BLaER1 treated with 17β-estradiol and CSF1 and Interleukin-3, amounts not matched to agents 10 nM and 100 nM (cell line): ENCODE data around the gene PPP1R12A.

Source experiments
- H3K27ac ChIP-seq, 11 experiments: shearing (Covaris generic); formaldehyde crosslinking; 2 replicates each; pipeline ENCODE4 v1.8.1; 2022
- H3K27me3 ChIP-seq, 11 experiments: shearing (Covaris generic); formaldehyde crosslinking; 2 replicates each; pipeline ENCODE4 v1.8.1; 2022
- H3K36me3 ChIP-seq, 11 experiments: shearing (Covaris generic); formaldehyde crosslinking; 2 replicates each; pipeline ENCODE4 v1.8.1; 2022
- H3K4me1 ChIP-seq, 10 experiments: shearing (Covaris generic); formaldehyde crosslinking; 2 replicates each; pipeline ENCODE4 v1.8.1; 2022
- H3K4me2 ChIP-seq, 11 experiments: shearing (Covaris generic); formaldehyde crosslinking; 2 replicates each; pipeline ENCODE4 v1.8.1; 2022
- H3K4me3 ChIP-seq, 10 experiments: shearing (Covaris generic); formaldehyde crosslinking; 2 replicates each; pipeline ENCODE4 v1.8.1; 2022
- H3K9ac ChIP-seq, 11 experiments: shearing (Covaris generic); formaldehyde crosslinking; 2 replicates each; pipeline ENCODE4 v1.8.1; 2022
- H3K9me3 ChIP-seq, 11 experiments: shearing (Covaris generic); formaldehyde crosslinking; replicated peaks in 1 of 11; 2 replicates each; pipeline ENCODE4 v1.8.1; 2022
- H4K20me1 ChIP-seq, 11 experiments: shearing (Covaris generic); formaldehyde crosslinking; 2 replicates each; pipeline ENCODE4 v1.8.1; 2022
- Cebpa-rat ChIP-seq, 11 experiments: shearing (Covaris generic); IDR thresholded peaks; 2 replicates each; pipeline ENCODE4 v1.8.1; 2022

PPP1R12A gene

GRCh38 chr12:79782172-79782900, 152.6 kb downstream of the PPP1R12A start:
- no peak for TF ChIP-seq Cebpa-rat (IDR thresholded peaks at IDR 0.05)
- Histone ChIP-seq H3K4me3 (no peak overlapping the region), H3K4me1 (0 out of 20 replicates have a peak, but pooled peaks cover 0 to 9% (median 0%) of the 10 kb centered on the region in 10 experiments), H3K9me3 (no peaks in the 10 kb centered on the region), H3K4me2 (no peak overlapping the region), H4K20me1 (peaks cover 0 to 19% (median 0%) of the 10 kb centered on the region in 11 experiments; a peak in 4 of 22 replicates), H3K27me3 (no peaks in the 10 kb centered on the region), H3K27ac (no peak overlapping the region), H3K36me3 (peaks cover 72 to 98% (median 87%) of the 10 kb centered on the region in 11 experiments), H3K9ac (no peak overlapping the region)

- Histone ChIP-seq H3K4me1 (no peaks in the 10 kb centered on the region), H3K9me3 (no peaks in the 10 kb centered on the region), H3K4me2 (no peak overlapping the region), H3K4me3 (no peak overlapping the region), H3K9ac (no peak overlapping the region), H3K27me3 (no peaks in the 10 kb centered on the region), H3K36me3 (peaks cover 68 to 95% (median 82%) of the 10 kb centered on the region in 11 experiments), H3K27ac (no peak overlapping the region), H4K20me1 (peaks cover 0 to 12% (median 0%) of the 10 kb centered on the region in 11 experiments; a peak in 2 of 22 replicates)
- TF ChIP-seq Cebpa-rat (IDR thresholded peaks at IDR 0.05): no peak
These were observed 156.0 kb downstream of the PPP1R12A start for GRCh38 chr12:79778802-79779448.

GRCh38 chr12:79776111-79776510, 158.8 kb downstream of the PPP1R12A start:
- Histone ChIP-seq H3K9ac (no peak overlapping the region), H3K4me1 (no peaks in the 10 kb centered on the region), H3K4me2 (no peak overlapping the region), H3K36me3 (peaks cover 58 to 95% (median 76%) of the 10 kb centered on the region in 11 experiments; a peak in 21 of 22 replicates), H3K27ac (no peak overlapping the region), H3K4me3 (no peak overlapping the region), H4K20me1 (peaks cover 0 to 3% (median 0%) of the 10 kb centered on the region in 11 experiments; a peak in 1 of 22 replicates), H3K27me3 (no peaks in the 10 kb centered on the region), H3K9me3 (no peaks in the 10 kb centered on the region)
- TF ChIP-seq Cebpa-rat (IDR thresholded peaks at IDR 0.05): no peak

- H3K4me2 ChIP-seq: no peak overlapping the region
- no peak overlapping the region for H3K4me3 ChIP-seq
- no peaks in the 10 kb centered on the region for H3K9me3 ChIP-seq
- peaks cover 55 to 92% (median 70%) of the 10 kb centered on the region in 11 experiments; a peak in 21 of 22 replicates for H3K36me3 ChIP-seq
- no peak for TF ChIP-seq Cebpa-rat (IDR thresholded peaks at IDR 0.05)
- no peak overlapping the region for H3K27ac ChIP-seq
- no peak overlapping the region for H3K9ac ChIP-seq
- H3K27me3 ChIP-seq: no peaks in the 10 kb centered on the region
- H3K4me1 ChIP-seq: no peaks in the 10 kb centered on the region
- H4K20me1 ChIP-seq: peaks cover 0 to 3% (median 0%) of the 10 kb centered on the region in 11 experiments; a peak in 1 of 22 replicates
These were observed 159.4 kb downstream of the PPP1R12A start for GRCh38 chr12:79775355-79776027.

GRCh38 chr12:79773896-79774295, 161.0 kb downstream of the PPP1R12A start:
- no peak overlapping the region for H3K4me3 ChIP-seq
- 0 out of 22 replicates have a peak, but pooled peaks cover 0 to 3% (median 0%) of the 10 kb centered on the region in 11 experiments for H4K20me1 ChIP-seq
- peaks cover 44 to 76% (median 56%) of the 10 kb centered on the region in 11 experiments; a peak in 21 of 22 replicates for H3K36me3 ChIP-seq
- H3K9ac ChIP-seq: no peak overlapping the region
- no peaks in the 10 kb centered on the region for H3K9me3 ChIP-seq
- H3K4me2 ChIP-seq: no peak overlapping the region
- H3K27me3 ChIP-seq: no peaks in the 10 kb centered on the region
- no peaks in the 10 kb centered on the region for H3K4me1 ChIP-seq
- TF ChIP-seq Cebpa-rat (IDR thresholded peaks at IDR 0.05): no peak
- H3K27ac ChIP-seq: no peak overlapping the region

GRCh38 chr12:79769860-79770485, 164.9 kb downstream of the PPP1R12A start:
- H3K27me3 ChIP-seq: no peaks in the 10 kb centered on the region
- no peak overlapping the region for H3K4me2 ChIP-seq
- no peak overlapping the region for H3K4me3 ChIP-seq
- no peak for TF ChIP-seq Cebpa-rat (IDR thresholded peaks at IDR 0.05)
- H3K9ac ChIP-seq: no peak overlapping the region
- H3K27ac ChIP-seq: no peak overlapping the region
- no peaks in the 10 kb centered on the region for H4K20me1 ChIP-seq
- H3K36me3 ChIP-seq: peaks cover 18 to 40% (median 25%) of the 10 kb centered on the region in 11 experiments; a peak in 21 of 22 replicates
- H3K9me3 ChIP-seq: no peaks in the 10 kb centered on the region
- no peaks in the 10 kb centered on the region for H3K4me1 ChIP-seq

GRCh38 chr12:79769189-79769859, 165.6 kb downstream of the PPP1R12A start:
- no peaks in the 10 kb centered on the region for H3K27me3 ChIP-seq
- no peaks in the 10 kb centered on the region for H4K20me1 ChIP-seq
- no peaks in the 10 kb centered on the region for H3K4me1 ChIP-seq
- H3K4me3 ChIP-seq: no peak overlapping the region
- no peak overlapping the region for H3K4me2 ChIP-seq
- no peak overlapping the region for H3K9ac ChIP-seq
- no peaks in the 10 kb centered on the region for H3K9me3 ChIP-seq
- no peak overlapping the region for H3K27ac ChIP-seq
- H3K36me3 ChIP-seq: peaks cover 11 to 33% (median 19%) of the 10 kb centered on the region in 11 experiments; a peak in 20 of 22 replicates
- no peak for TF ChIP-seq Cebpa-rat (IDR thresholded peaks at IDR 0.05)

GRCh38 chr12:79766705-79767464, 168.0 kb downstream of the PPP1R12A start:
- Histone ChIP-seq H3K27me3 (no peaks in the 10 kb centered on the region), H3K36me3 (peaks cover 0 to 10% (median 5%) of the 10 kb centered on the region in 11 experiments; a peak in 9 of 22 replicates), H3K27ac (no peak overlapping the region), H3K4me2 (no peak overlapping the region), H4K20me1 (no peaks in the 10 kb centered on the region), H3K4me1 (no peaks in the 10 kb centered on the region), H3K4me3 (no peak overlapping the region), H3K9me3 (no peaks in the 10 kb centered on the region), H3K9ac (no peak overlapping the region)
- TF ChIP-seq Cebpa-rat (IDR thresholded peaks at IDR 0.05): no peak
